HG03066 (cell line): ENCODE results near the gene SBK1.

Experiments
- ATAC-seq: cut with Tn5 transposase; IDR thresholded peaks from one replicate; pipeline ENCODE4 v1.9.1; 2021; ENCODE audit warnings: low read depth; ENCODE audit not compliant: unreplicated experiment

The SBK1 gene

GRCh38 chr16:28303132-28303531 is 10.8 kb downstream of the SBK1 start:
- ATAC-seq, result no peak

- ATAC-seq, result no peak
Measured at GRCh38 chr16:28304214-28304613, 11.9 kb downstream of the SBK1 start.

- ATAC-seq, result no peak
Measured at GRCh38 chr16:28307936-28308335, 15.6 kb downstream of the SBK1 start.

GRCh38 chr16:28308794-28309584 is 16.7 kb downstream of the SBK1 start:
- no peak for ATAC-seq

DNA sequence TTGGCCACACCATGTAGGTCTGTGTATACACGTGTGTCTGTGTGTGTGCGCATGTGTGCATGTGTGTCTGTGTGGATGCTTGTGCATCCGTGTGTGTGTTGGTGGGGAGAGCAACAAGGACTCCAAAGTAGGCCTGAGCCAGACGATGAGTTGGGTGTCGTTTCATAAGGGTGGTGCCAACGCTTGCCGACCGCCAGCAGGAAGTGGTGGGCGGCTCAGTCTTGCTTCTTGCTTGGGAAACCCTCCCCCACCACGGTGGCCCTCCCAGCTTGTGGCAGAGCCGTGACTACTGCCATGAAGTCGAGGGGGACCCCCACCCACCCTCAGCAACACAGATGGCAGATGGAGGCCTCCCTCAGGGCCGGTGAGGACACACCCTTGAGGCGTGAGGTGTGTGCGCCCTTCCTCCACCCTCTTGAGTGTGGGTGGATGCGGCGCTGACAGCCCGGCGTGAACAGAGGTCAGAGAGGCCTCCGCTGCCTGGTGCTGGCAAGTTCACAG is 17.5 kb downstream of the SBK1 start:
- ATAC-seq, result no peak

- no peak for ATAC-seq
Measured at GRCh38 chr16:28310796-28311195, 18.5 kb downstream of the SBK1 start.

- no peak for ATAC-seq
Measured at GRCh38 chr16:28311413-28311812, 19.1 kb downstream of the SBK1 start.

GRCh38 chr16:28311913-28312312 is 19.6 kb downstream of the SBK1 start:
- ATAC-seq, result no peak

DNA sequence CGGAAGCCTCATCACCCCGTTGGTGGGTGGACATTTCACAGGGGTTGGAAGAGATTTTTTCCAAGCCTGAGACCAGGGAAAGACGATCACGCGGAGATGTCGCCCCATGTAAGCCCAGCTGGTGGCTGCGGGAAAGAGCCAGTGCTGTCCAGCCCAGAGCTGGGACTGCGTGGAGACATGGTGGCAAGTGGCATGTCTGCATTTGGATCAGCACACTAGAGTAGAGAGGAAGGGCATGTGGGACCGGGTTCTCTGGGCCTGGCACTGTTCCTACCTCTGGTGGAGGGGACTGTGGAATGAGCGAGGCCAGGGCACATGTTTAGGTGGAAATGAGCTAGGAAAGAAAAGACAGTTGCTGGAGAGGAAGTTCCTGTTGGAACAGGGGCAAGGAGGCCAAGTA is 20.0 kb downstream of the SBK1 start:
- ATAC-seq, result no peak

GRCh38 chr16:28313587-28313986 is 21.3 kb downstream of the SBK1 start:
- ATAC-seq, result no peak

DNA sequence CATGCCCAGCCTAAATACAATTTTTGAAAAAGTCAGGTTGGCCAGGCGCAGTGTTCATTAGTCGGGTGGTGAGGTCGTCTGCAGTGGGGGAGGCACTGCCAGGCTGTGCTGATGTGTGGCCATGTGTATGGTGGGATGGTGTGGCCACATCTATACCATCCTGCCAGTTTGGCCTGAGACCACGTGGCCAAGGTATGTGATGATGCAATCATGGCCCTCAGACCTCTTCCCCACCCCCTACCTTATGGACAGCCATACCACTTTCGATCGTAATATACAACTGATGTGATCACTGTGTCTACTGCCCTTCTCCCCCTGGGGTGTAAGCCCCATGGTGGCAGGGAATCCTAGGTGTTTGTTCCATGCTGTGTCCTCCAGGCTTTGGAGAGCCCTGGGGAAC is 23.7 kb downstream of the SBK1 start:
- ATAC-seq, result no peak

- ATAC-seq, result no peak
Measured at GRCh38 chr16:28317040-28317880, 24.9 kb downstream of the SBK1 start.

GRCh38 chr16:28318042-28318744 is 25.9 kb downstream of the SBK1 start:
- ATAC-seq, result no peak

DNA sequence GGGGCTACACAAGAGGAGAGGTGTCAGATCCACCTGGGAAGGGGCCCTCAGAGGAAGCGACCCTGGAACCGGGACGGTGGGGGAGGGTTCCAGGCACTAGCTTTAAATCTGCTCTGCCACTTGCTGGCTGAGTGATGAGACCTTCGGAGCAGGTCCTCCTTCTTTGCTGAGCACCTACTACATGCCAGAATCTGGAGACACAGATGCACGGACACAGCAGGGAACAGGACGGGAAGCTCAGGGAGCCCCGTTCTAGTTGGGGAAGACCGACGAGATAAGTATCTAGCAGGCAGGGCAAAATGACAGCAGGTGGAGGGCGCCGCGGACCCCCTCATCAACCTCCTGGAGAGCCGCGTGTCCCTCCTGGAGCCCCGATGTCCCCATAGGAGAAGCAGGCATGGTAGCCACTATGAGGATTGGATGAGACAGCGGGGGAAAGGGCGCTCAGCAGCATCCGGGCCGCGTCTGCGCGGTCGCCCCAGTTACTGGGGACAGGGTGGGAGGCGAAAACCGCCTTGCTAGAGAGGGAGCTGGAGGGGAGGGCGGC is 27.2 kb downstream of the SBK1 start:
- ATAC-seq, result no peak

DNA sequence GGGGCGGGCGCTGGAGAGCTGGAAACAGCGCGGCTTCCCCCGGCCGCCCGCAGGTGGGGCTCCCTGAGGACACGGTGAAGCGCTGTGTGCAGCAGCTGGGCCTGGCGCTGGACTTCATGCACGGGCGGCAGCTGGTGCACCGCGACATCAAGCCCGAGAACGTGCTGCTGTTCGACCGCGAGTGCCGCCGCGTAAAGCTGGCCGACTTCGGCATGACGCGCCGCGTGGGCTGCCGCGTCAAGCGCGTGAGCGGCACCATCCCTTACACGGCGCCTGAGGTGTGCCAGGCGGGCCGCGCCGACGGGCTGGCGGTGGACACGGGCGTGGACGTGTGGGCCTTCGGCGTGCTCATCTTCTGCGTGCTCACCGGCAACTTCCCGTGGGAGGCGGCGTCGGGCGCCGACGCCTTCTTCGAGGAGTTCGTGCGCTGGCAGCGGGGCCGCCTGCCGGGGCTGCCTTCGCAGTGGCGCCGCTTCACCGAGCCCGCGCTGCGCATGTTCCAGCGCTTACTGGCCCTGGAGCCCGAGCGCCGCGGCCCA is 27.8 kb downstream of the SBK1 start:
- ATAC-seq, result no peak

GRCh38 chr16:28320741-28321140 is 28.4 kb downstream of the SBK1 start:
- no peak for ATAC-seq

- ATAC-seq, result no peak
Measured at GRCh38 chr16:28321700-28322411, 29.5 kb downstream of the SBK1 start.

DNA sequence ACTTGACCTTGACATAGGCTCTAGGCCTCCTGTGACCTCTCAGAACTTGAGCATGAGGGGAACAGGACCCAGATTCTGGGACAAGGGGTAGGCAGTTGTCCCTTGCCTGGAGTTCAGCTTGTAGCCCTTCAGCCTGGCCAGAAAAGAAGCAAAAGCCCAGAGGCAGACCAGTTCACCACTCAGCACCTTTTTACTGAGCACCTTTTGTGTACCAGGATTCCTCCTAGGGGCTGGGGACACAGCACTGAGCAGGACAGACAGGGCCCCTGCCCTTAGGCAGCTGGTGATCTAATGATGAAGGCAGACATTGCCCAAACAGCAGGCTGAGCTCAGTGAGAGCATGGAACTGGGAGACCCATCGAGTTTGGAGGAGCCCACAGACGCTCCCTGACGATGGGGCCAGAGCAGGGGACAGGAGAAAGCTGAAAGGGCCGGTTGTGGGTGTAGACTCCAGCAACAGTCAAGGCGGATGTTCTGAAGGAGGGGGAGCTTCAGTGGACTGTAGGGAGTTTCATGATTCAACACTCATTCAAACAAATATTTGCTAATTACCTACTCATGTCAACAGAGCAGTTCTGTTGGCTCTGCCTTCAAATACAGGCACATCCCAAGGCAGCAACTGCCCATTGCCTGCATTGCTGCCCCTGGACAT is 32.0 kb downstream of the SBK1 start:
- no peak for ATAC-seq

DNA sequence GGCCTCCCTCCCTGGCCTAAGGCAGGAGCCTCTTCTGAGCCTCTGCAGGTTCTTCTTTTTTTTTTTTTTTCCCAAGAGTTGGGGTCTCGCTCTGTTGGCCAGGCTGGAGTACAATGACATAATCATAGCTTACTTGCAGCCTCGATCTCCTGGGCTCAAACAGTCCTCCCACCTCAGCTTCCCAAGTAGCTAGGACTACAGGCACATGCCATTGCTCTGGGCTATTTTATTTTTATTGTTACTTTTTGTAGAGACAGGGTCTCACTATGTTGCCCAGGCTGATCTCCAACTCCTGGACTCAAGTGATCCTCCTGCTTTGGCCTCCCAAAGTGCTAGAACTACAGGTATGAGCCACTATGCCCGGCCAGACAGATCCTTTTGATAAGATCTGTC is 32.6 kb downstream of the SBK1 start:
- ATAC-seq, result no peak
